Pancreas (tissue), 10 donors: ENCODE results near the gene SKAP1. TPM values are rescaled to one million over a fixed set of nuclear protein-coding genes. Genes with fewer than 3 reads are reported as not detected.

Experiments
- ATAC-seq, 4 donors: fragments of 200-7000 bp; cut with Tn5 transposase; one replicate each; pipeline versions ENCODE4 v1.8.0 to v1.9.1; 2020; ENCODE audit warnings: mild to moderate bottlenecking in 4 of 4, moderate library complexity in 4 of 4
- DNase-seq, 6 donors: peaks; one replicate each; pipeline ENCODE4 v3.0.0-alpha.2; 2020
- FAIRE-seq: peaks from 2 replicates; lab custom pipeline; 2012; peaks lifted over from hg19 to GRCh38; lab: Jason Lieb, UNC
- H3K27ac ChIP-seq, 4 donors: fragments of 200-600 bp; sonication (generic); 1 replicate in 3 of 4; 2 replicates in 1 of 4; pipeline versions ENCODE4 v1.5.0 to v1.8.0; 2020
- H3K27me3 ChIP-seq, 4 donors: fragments of 200-600 bp; one replicate each; pipeline ENCODE4 v1.8.0; 2021
- H3K36me3 ChIP-seq, 3 donors: fragments of 200-600 bp; sonication (generic) in 1 of 3; one replicate each; pipeline versions ENCODE4 v1.5.0 to v1.8.0; 2020 to 2021
- H3K4me1 ChIP-seq, 3 donors: fragments of 200-600 bp; one replicate each; pipeline ENCODE4 v1.8.0; 2021
- H3K4me3 ChIP-seq, 4 donors: fragments of 200-600 bp; sonication (generic) in 2 of 4; one replicate each; pipeline versions ENCODE4 v1.5.0 to v1.8.0; 2020 to 2021
- H3K9me3 ChIP-seq, 4 donors: fragments of 200-600 bp; one replicate each; pipeline ENCODE4 v1.8.0; 2021
- WGBS, 2 donors: extraction: QIAGEN DNeasy Blood & Tissue Kit; methylation state at CpG; one replicate each; pipeline ENCODE4 v1.1.7; 2013; 5-methylcytosine and 5-hydroxymethylcytosine counted together
- intact Hi-C, 3 donors: fragments of 100-400 bp; cut with DNase I; formaldehyde crosslinking; loops; one replicate each; pipeline versions ENCODE4 v1.11.1 to v1.14.2; 2022
- polyA plus RNA-seq, 2 donors: library from polyadenylated mRNA; stranded (reverse); fragments of 200-250 nt; gene quantifications; one replicate each; pipeline ENCODE4 v1.2.3, GENCODE V29; 2013
- total RNA-seq, 6 donors: library from RNA; stranded (reverse); fragmentation: NEBNext Ultra II Directional in 4 of 6; extraction: Animal tissue kit (Norgen Biotek cat#: 25700) in 4 of 6; gene quantifications; one replicate each; pipeline versions ENCODE4 v1.2.1 to v1.2.4, GENCODE V29; 2021 to 2023
- TF ChIP-seq, protein P1 (sequence below), 4 donors: fragments of 200-600 bp; sonication (generic) in 3 of 4; IDR thresholded peaks; one replicate each; pipeline versions ENCODE4 v1.5.0 to v1.8.0; 2021; ENCODE audit warnings: antibody characterized with exemption in 4 of 4
- donor health status: healthy with polysubstance abuse.
- donor health status: DM: no; HTN: no; CAD: no; lungs with moderate emphysema.
- donor health status: DM: no; HTN: no; CAD: no.
- donor health status: control.
- donor health status: control.
- donor health status: Bipolar disorder and iron deficiency.
- donor health status: DM: yes; HTN: yes; CAD: no.
- donor health status: DM: no; HTN: no; CAD: no.
- donor health status: DM: no; HTN: no; CAD: no.
- donor health status: DM: yes; HTN: yes; CAD: no.

The SKAP1 gene
- total and polyA plus RNA-seq, 8 donors: 0.92 to 5.2 (median 3.0) TPM

DNA sequence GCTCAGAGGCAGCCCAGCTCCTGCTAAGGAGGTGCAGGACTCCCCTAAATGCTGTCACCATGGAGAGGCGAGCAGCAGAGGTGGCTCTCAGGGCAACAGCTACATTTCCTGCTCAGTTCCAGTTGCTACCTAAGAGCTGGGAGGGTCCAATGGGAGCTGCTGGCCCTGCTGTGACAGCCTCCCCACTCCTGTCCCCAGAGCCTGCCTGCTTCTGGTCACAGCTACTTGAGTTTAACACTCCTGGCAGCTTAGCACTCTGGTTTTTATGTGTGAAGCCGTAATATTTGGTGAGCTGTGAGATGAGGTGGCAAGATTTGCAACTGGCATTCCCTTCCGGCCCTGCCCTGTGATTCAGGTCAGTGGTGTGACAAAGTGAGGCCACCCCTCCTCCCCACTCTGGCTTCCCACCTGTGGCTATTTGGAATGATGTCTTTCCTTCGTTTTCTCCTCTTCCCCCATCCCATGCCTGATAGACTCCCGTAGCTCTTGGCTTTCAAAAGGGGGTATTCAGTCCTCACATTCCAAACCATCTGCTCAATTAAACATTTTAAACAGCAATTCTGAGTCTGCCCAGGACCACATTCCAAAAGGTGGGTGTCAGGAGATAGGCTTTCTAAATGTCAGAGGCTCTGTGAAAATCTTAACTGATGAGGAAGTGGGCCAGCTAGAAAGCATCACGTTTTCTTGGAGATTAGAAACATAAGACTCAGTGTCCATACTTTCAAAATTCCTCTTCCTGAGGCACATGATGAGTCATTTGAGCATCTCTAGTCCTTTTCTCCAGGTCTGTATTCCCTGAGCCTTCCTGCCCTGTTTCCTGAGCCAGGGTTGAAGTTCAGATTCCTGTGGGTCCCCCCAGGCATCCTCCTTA is 42.6 kb upstream of the SKAP1 start:
- WGBS, 2 donors: 57 to 73% methylated on average over 6 of the region's 6 CpGs
- H3K4me3 ChIP-seq: no peak overlapping the region
- H3K27me3 ChIP-seq: peaks cover 0 to 3% (median 0%) of the 10 kb centered on the region in 4 donors
- no peak overlapping the region for H3K27ac ChIP-seq
- H3K4me1 ChIP-seq: no peaks in the 10 kb centered on the region
- FAIRE-seq (no peak), ATAC-seq (no peak), DNase-seq (no peak)
- H3K9me3 ChIP-seq: no peaks in the 10 kb centered on the region
- TF ChIP-seq, protein P1, sequence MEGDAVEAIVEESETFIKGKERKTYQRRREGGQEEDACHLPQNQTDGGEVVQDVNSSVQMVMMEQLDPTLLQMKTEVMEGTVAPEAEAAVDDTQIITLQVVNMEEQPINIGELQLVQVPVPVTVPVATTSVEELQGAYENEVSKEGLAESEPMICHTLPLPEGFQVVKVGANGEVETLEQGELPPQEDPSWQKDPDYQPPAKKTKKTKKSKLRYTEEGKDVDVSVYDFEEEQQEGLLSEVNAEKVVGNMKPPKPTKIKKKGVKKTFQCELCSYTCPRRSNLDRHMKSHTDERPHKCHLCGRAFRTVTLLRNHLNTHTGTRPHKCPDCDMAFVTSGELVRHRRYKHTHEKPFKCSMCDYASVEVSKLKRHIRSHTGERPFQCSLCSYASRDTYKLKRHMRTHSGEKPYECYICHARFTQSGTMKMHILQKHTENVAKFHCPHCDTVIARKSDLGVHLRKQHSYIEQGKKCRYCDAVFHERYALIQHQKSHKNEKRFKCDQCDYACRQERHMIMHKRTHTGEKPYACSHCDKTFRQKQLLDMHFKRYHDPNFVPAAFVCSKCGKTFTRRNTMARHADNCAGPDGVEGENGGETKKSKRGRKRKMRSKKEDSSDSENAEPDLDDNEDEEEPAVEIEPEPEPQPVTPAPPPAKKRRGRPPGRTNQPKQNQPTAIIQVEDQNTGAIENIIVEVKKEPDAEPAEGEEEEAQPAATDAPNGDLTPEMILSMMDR (IDR thresholded peaks at IDR 0.05): no peak
- H3K36me3 ChIP-seq: no peaks in the 10 kb centered on the region
- intact Hi-C loops: no loop called here

DNA sequence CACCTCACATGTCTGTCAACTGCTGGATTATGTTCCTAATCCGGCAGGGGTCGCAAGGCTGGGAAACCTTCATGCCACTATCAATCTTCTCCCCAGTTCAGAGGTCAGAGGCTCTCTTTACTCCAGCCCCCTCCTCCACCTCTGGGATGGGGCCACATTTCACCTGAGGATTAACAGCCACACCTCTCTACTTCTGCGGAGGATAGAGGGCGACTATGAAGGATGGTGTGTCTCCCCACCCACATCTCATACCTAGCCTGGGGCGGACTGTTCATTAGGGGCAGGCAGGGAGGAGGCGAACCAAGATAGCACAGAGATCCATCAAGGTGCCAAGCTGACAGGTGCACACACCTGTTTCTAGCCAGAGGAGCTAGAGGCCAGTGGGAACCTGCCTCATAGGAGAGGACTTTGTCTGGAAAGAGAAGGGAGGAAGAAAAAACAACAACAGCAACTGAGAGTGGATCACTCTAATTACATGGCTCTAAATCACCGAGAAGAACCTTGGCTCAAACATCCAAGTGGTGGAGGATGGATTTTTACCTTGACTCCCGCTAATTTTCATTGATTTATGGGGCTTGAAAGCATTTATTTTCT is 41.9 kb upstream of the SKAP1 start:
- TF ChIP-seq, protein P1 (IDR thresholded peaks at IDR 0.05): no peak
- Histone ChIP-seq H3K9me3 (no peaks in the 10 kb centered on the region), H3K4me1 (no peaks in the 10 kb centered on the region), H3K27ac (no peak overlapping the region), H3K27me3 (peaks cover 0 to under 1% (median 0%) of the 10 kb centered on the region in 4 donors), H3K4me3 (no peak overlapping the region), H3K36me3 (no peaks in the 10 kb centered on the region)
- no peak for ATAC-seq
- 45 to 47% methylated on average over 8 of the region's 8 CpGs for WGBS, 2 donors
- no peak for DNase-seq
- no peak for FAIRE-seq
- intact Hi-C loops: no loop called here

DNA sequence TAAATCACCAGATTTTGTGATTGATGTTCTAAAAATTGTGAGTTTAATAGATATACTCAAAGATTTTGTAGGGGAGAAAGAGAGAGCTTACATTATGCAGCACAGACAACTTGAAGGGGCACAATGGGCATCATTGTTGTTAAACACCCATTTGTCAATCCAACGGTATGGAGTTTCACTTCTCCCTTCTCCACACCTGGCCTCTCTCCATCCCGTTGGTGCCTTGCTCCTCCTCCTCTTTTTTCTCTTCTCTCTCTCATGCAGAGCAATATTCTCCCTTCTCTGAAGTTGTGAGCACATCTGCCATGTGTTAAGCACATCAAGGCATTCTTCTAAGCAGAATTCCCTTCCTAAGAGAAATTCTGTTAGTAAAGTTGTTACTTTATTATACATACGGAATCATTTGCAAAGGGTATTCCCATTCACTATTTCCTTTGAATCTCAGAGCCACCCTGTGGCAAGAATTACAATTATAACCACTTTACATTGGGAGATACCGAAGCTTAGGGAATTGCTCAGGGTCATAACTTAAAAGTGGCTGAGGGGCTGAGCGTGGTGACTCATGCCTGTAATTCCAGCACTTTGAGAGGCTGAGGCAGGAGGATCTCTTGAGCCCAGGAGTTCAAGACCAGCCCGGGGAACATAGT is 40.5 kb upstream of the SKAP1 start:
- no peak for FAIRE-seq
- Histone ChIP-seq H3K4me3 (no peak overlapping the region), H3K27me3 (no peaks in the 10 kb centered on the region), H3K27ac (no peak overlapping the region), H3K36me3 (no peaks in the 10 kb centered on the region), H3K9me3 (no peaks in the 10 kb centered on the region), H3K4me1 (no peaks in the 10 kb centered on the region)
- intact Hi-C loops: no loop called here
- ATAC-seq: no peak
- TF ChIP-seq, protein P1 (IDR thresholded peaks at IDR 0.05): no peak
- 37 to 44% methylated on average over 6 of the region's 6 CpGs for WGBS, 2 donors
- DNase-seq: no peak

DNA sequence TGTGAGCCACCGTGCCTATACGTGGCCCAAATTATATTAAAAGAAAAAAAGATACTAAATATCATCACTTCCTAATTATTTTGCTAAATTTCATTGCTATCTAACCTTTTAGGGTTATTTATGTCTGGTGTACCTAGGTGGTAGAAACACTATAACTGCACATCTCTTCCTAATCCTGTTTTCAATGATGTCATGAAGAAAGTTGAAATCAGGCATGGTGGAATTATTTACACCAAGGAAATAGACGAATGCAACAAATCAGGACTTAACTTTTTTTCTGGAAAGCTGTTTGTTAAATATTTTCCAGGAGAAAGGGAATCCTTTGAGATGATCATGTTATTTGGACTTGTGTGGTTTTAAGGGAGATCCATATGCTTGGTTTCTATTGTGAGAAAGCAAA is 39.2 kb upstream of the SKAP1 start:
- ATAC-seq (no peak), DNase-seq (no peak), FAIRE-seq (no peak)
- Histone ChIP-seq H3K36me3 (no peaks in the 10 kb centered on the region), H3K27me3 (no peaks in the 10 kb centered on the region), H3K27ac (no peak overlapping the region), H3K9me3 (no peaks in the 10 kb centered on the region), H3K4me1 (no peaks in the 10 kb centered on the region), H3K4me3 (no peak overlapping the region)
- TF ChIP-seq, protein P1 (IDR thresholded peaks at IDR 0.05): no peak
- intact Hi-C loops: no loop called here
- WGBS, 2 donors: 64 to 75% methylated on average over 3 of the region's 3 CpGs
